ENCODE measurements around the gene TRERF1. TPM values are rescaled to one million over a fixed set of nuclear protein-coding genes. Genes with fewer than 3 reads are reported as not detected.

The TRERF1 gene
- total RNA-seq, 4 donors from 2014 or later = 3.3 to 16.3 (median 7.2) TPM

DNA sequence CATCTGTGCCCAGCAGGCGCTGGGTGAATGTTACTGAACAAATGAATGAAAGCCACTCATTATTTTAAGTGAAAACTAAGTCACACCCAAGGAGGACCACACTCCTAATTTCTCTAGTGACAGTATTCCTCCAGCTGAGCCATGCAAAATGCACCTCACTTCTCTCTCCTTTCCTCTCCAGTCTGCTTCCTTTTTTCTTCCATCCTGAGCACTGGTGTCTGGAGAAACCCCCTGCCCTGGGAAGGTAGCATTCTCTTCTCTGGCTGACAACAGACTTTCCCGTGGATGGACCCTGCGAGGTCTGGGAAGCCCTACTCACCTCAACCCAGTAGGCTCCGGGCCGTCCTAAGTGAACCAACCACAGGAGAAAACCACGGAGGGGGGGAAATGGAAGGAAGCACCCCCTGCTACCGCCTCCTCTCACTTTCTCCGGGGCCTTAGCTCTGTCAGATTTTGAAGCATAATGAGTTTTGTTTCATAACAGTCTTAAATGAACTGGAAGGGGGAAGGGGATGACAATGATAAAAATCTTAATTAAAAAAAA is 22.6 kb downstream of the TRERF1 start:
- no peak for DNase-seq
- H3K9me3 ChIP-seq = no peaks in the 10 kb centered on the region
- TF ChIP-seq, protein P1, sequence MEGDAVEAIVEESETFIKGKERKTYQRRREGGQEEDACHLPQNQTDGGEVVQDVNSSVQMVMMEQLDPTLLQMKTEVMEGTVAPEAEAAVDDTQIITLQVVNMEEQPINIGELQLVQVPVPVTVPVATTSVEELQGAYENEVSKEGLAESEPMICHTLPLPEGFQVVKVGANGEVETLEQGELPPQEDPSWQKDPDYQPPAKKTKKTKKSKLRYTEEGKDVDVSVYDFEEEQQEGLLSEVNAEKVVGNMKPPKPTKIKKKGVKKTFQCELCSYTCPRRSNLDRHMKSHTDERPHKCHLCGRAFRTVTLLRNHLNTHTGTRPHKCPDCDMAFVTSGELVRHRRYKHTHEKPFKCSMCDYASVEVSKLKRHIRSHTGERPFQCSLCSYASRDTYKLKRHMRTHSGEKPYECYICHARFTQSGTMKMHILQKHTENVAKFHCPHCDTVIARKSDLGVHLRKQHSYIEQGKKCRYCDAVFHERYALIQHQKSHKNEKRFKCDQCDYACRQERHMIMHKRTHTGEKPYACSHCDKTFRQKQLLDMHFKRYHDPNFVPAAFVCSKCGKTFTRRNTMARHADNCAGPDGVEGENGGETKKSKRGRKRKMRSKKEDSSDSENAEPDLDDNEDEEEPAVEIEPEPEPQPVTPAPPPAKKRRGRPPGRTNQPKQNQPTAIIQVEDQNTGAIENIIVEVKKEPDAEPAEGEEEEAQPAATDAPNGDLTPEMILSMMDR (IDR thresholded peaks at IDR 0.05) = no peak
- no peak for TF ChIP-seq POLR2A (IDR thresholded peaks at IDR 0.05)
- no peak overlapping the region for H3K4me3 ChIP-seq
- no peak overlapping the region for H3K27ac ChIP-seq
- intact Hi-C loops (cut with DNase I; ENCODE audit: low total_unique reads) = no loop called here
- no peaks in the 10 kb centered on the region for H3K36me3 ChIP-seq
- H3K4me1 ChIP-seq = no peaks in the 10 kb centered on the region
- H3K27me3 ChIP-seq = no peaks in the 10 kb centered on the region

GRCh38 chr6:42428326-42429041 is 23.2 kb downstream of the TRERF1 start:
- no peak for DNase-seq
- no peak overlapping the region for H3K27ac ChIP-seq
- TF ChIP-seq, protein P1 (IDR thresholded peaks at IDR 0.05) = no peak
- no peak for TF ChIP-seq POLR2A (IDR thresholded peaks at IDR 0.05)
- H3K9me3 ChIP-seq = no peaks in the 10 kb centered on the region
- H3K4me3 ChIP-seq = no peak overlapping the region
- H3K36me3 ChIP-seq = no peaks in the 10 kb centered on the region
- intact Hi-C loops (cut with DNase I; ENCODE audit: low total_unique reads) = no loop called here
- no peaks in the 10 kb centered on the region for H3K27me3 ChIP-seq
- no peaks in the 10 kb centered on the region for H3K4me1 ChIP-seq

GRCh38 chr6:42427871-42428270 is 23.9 kb downstream of the TRERF1 start:
- intact Hi-C loops (cut with DNase I; ENCODE audit: low total_unique reads) = no loop called here
- Histone ChIP-seq H3K36me3 (no peaks in the 10 kb centered on the region), H3K27ac (no peak overlapping the region)

GRCh38 chr6:42426191-42426590 is 25.5 kb downstream of the TRERF1 start:
- H3K36me3 ChIP-seq = no peaks in the 10 kb centered on the region
- intact Hi-C loops (cut with DNase I; ENCODE audit: low total_unique reads) = no loop called here
- TF ChIP-seq, protein P1 (IDR thresholded peaks at IDR 0.05) = no peak
- TF ChIP-seq POLR2A (IDR thresholded peaks at IDR 0.05) = no peak

More at GRCh38 chr6:42427871-42428270, 23.9 kb downstream of the TRERF1 start:
- no peak overlapping the region for H3K4me3 ChIP-seq
- H3K27me3 ChIP-seq = no peaks in the 10 kb centered on the region
- H3K4me1 ChIP-seq = no peaks in the 10 kb centered on the region
- no peaks in the 10 kb centered on the region for H3K9me3 ChIP-seq
- no peak for DNase-seq
- TF ChIP-seq POLR2A (IDR thresholded peaks at IDR 0.05) = no peak

GRCh38 chr6:42424906-42425474 is 26.7 kb downstream of the TRERF1 start:
- Histone ChIP-seq H3K27ac (no peak overlapping the region), H3K4me3 (no peak overlapping the region), H3K27me3 (no peaks in the 10 kb centered on the region), H3K9me3 (no peaks in the 10 kb centered on the region), H3K36me3 (no peaks in the 10 kb centered on the region), H3K4me1 (no peaks in the 10 kb centered on the region)
- TF ChIP-seq, protein P1 (IDR thresholded peaks at IDR 0.05) = no peak
- no peak for TF ChIP-seq POLR2A (IDR thresholded peaks at IDR 0.05)
- intact Hi-C loops (cut with DNase I; ENCODE audit: low total_unique reads) = no loop called here
- DNase-seq = no peak

More at GRCh38 chr6:42426191-42426590, 25.5 kb downstream of the TRERF1 start:
- no peak overlapping the region for H3K4me3 ChIP-seq
- H3K4me1 ChIP-seq = no peaks in the 10 kb centered on the region
- no peak overlapping the region for H3K27ac ChIP-seq
- H3K9me3 ChIP-seq = no peaks in the 10 kb centered on the region
- DNase-seq = no peak
- no peaks in the 10 kb centered on the region for H3K27me3 ChIP-seq
